ENCODE measurements around the gene ZBTB24. TPM values are rescaled to one million over a fixed set of nuclear protein-coding genes. Genes with fewer than 3 reads are reported as not detected.

Gene ZBTB24
- total and polyA plus RNA-seq, 4 donors, result 2.9 to 13.9 (median 6.0) TPM

- ATAC-seq (ENCODE audit: insufficient read depth, low FRiP score), result no peak
- Histone ChIP-seq H3K27ac (ENCODE audit: low read depth in 1 of 2, low read length in 1 of 2) (no peak overlapping the region), H3K4me1 (ENCODE audit: control insufficient read depth in 5 of 5, insufficient read depth in 5 of 5, low read length in 5 of 5) (peaks cover 0 to 2% (median 0%) of the 10 kb centered on the region in 5 donors), H3K36me3 (ENCODE audit: control insufficient read depth in 4 of 4, insufficient read depth in 4 of 4, low read length in 4 of 4) (no peaks in the 10 kb centered on the region), H3K9me3 (ENCODE audit: control insufficient read depth in 4 of 4, insufficient read depth in 3 of 4, low read length in 3 of 4) (no peaks in the 10 kb centered on the region), H3K4me3 (no peak overlapping the region), H3K27me3 (ENCODE audit: control insufficient read depth in 3 of 3, insufficient read depth in 3 of 3, low read length in 2 of 3) (no peaks in the 10 kb centered on the region), H3K9ac (ENCODE audit: insufficient read depth in 1 of 2, low read length in 2 of 2) (no peak overlapping the region)
- no peak for DNase-seq
- 94 to 96% methylated on average over 2 of the region's 2 CpGs for WGBS, 2 donors
- TF ChIP-seq CTCF (IDR thresholded peaks at IDR 0.05; ENCODE audit: control extremely low read depth, extremely low read depth), result no peak
Measured at GRCh38 chr6:109506314-109506713, 23.3 kb upstream of the ZBTB24 start.

GRCh38 chr6:109503327-109504224 lies 20.6 kb upstream of the ZBTB24 start:
- no peak overlapping the region for H3K9ac ChIP-seq (ENCODE audit: insufficient read depth in 1 of 2, low read length in 2 of 2)
- H3K4me3 ChIP-seq, result no peak overlapping the region
- ATAC-seq (ENCODE audit: insufficient read depth, low FRiP score) (no peak), DNase-seq (no peak)
- WGBS, 2 donors, result 77 to 79% methylated on average over 10 of the region's 10 CpGs
- no peak for TF ChIP-seq CTCF (IDR thresholded peaks at IDR 0.05; ENCODE audit: control extremely low read depth, extremely low read depth)
- peaks cover 0 to 7% (median 0%) of the 10 kb centered on the region in 5 donors for H3K4me1 ChIP-seq (ENCODE audit: control insufficient read depth in 5 of 5, insufficient read depth in 5 of 5, low read length in 5 of 5)
- no peaks in the 10 kb centered on the region for H3K9me3 ChIP-seq (ENCODE audit: control insufficient read depth in 4 of 4, insufficient read depth in 3 of 4, low read length in 3 of 4)
- no peaks in the 10 kb centered on the region for H3K27me3 ChIP-seq (ENCODE audit: control insufficient read depth in 3 of 3, insufficient read depth in 3 of 3, low read length in 2 of 3)
- no peaks in the 10 kb centered on the region for H3K36me3 ChIP-seq (ENCODE audit: control insufficient read depth in 4 of 4, insufficient read depth in 4 of 4, low read length in 4 of 4)
- no peak overlapping the region for H3K27ac ChIP-seq (ENCODE audit: low read depth in 1 of 2, low read length in 1 of 2)

GRCh38 chr6:109498936-109499335 lies 15.9 kb upstream of the ZBTB24 start:
- 83 to 84% methylated on average over 2 of the region's 2 CpGs for WGBS, 2 donors

More at GRCh38 chr6:109498936-109499335, 15.9 kb upstream of the ZBTB24 start:
- Histone ChIP-seq H3K4me3 (no peak overlapping the region), H3K27me3 (ENCODE audit: control insufficient read depth in 3 of 3, insufficient read depth in 3 of 3, low read length in 2 of 3) (no peaks in the 10 kb centered on the region), H3K9me3 (ENCODE audit: control insufficient read depth in 4 of 4, insufficient read depth in 3 of 4, low read length in 3 of 4) (no peaks in the 10 kb centered on the region), H3K27ac (ENCODE audit: low read depth in 1 of 2, low read length in 1 of 2) (no peak overlapping the region), H3K9ac (ENCODE audit: insufficient read depth in 1 of 2, low read length in 2 of 2) (no peak overlapping the region), H3K4me1 (ENCODE audit: control insufficient read depth in 5 of 5, insufficient read depth in 5 of 5, low read length in 5 of 5) (peaks cover 0 to 7% (median 0%) of the 10 kb centered on the region in 5 donors), H3K36me3 (ENCODE audit: control insufficient read depth in 4 of 4, insufficient read depth in 4 of 4, low read length in 4 of 4) (no peaks in the 10 kb centered on the region)
- ATAC-seq (ENCODE audit: insufficient read depth, low FRiP score), result no peak
- no peak for TF ChIP-seq CTCF (IDR thresholded peaks at IDR 0.05; ENCODE audit: control extremely low read depth, extremely low read depth)
- peak in 2 of 3 donors; percentile 51 to 56 for DNase-seq

Data from lung (tissue), 12 donors.